Measurements from ENCODE around the gene DNAJC17. TPM values are rescaled to one million over a fixed set of nuclear protein-coding genes. Genes with fewer than 3 reads are reported as not detected.

DNAJC17 gene
- polyA plus RNA-seq, 1 donor from 2014 or later = 79.6 TPM

DNA sequence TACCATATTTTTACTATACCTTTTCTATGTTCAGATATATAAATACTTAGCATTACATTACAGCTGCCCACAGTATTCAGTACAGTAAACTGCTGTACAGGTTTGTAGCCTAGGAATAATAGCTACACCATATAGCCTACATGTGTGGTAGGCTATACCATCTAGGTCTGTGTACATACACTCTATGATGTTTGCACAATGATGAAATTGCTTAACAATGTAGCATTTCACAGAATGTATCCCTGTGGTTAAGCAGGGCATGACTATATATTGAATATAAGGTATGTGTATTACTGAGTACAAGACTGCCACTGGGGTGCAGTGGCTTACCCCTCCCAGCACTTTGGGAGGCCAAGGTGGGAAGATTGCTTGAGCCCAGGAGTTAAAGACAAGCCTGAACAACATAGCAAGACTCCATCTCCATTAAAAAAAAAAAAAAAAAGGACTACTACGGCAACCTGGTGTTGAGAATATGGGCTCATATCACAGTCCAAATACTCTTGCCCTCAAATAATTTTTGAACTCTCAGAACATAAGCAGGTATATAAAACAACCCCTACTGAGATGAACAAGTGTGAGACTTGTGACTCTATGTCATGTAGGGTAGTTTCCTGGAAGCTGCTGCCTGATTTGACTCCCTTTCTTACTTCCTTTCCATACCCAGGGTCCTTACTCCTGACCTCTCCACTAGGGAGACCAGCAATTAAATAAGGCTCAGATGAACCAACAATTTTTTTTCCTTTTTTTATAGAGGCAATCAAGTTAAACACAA, 16.5 kb upstream of the DNAJC17 start:
- TF ChIP-seq RAD21 (conservative IDR thresholded peaks at IDR 0.05) (no peak), MXI1 (conservative IDR thresholded peaks at IDR 0.05; ENCODE audit: poor library complexity, severe bottlenecking) (no peak), EP300 (conservative IDR thresholded peaks at IDR 0.05; ENCODE audit: poor library complexity, severe bottlenecking) (no peak), TAF1 (IDR thresholded peaks at IDR 0.05; ENCODE audit: low read depth) (no peak), SMC3 (conservative IDR thresholded peaks at IDR 0.05; ENCODE audit: poor library complexity) (no peak), EZH2 (IDR thresholded peaks at IDR 0.05; ENCODE audit: borderline replicate concordance, insufficient read depth, low read length, poor library complexity, severe bottlenecking) (no peak), POLR2AphosphoS5 (IDR thresholded peaks at IDR 0.05) (no peak)
- TF ChIP-seq, protein P1, sequence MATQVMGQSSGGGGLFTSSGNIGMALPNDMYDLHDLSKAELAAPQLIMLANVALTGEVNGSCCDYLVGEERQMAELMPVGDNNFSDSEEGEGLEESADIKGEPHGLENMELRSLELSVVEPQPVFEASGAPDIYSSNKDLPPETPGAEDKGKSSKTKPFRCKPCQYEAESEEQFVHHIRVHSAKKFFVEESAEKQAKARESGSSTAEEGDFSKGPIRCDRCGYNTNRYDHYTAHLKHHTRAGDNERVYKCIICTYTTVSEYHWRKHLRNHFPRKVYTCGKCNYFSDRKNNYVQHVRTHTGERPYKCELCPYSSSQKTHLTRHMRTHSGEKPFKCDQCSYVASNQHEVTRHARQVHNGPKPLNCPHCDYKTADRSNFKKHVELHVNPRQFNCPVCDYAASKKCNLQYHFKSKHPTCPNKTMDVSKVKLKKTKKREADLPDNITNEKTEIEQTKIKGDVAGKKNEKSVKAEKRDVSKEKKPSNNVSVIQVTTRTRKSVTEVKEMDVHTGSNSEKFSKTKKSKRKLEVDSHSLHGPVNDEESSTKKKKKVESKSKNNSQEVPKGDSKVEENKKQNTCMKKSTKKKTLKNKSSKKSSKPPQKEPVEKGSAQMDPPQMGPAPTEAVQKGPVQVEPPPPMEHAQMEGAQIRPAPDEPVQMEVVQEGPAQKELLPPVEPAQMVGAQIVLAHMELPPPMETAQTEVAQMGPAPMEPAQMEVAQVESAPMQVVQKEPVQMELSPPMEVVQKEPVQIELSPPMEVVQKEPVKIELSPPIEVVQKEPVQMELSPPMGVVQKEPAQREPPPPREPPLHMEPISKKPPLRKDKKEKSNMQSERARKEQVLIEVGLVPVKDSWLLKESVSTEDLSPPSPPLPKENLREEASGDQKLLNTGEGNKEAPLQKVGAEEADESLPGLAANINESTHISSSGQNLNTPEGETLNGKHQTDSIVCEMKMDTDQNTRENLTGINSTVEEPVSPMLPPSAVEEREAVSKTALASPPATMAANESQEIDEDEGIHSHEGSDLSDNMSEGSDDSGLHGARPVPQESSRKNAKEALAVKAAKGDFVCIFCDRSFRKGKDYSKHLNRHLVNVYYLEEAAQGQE (IDR thresholded peaks at IDR 0.05; ENCODE audit: borderline replicate concordance) = no peak
- TF ChIP-seq, protein P2, sequence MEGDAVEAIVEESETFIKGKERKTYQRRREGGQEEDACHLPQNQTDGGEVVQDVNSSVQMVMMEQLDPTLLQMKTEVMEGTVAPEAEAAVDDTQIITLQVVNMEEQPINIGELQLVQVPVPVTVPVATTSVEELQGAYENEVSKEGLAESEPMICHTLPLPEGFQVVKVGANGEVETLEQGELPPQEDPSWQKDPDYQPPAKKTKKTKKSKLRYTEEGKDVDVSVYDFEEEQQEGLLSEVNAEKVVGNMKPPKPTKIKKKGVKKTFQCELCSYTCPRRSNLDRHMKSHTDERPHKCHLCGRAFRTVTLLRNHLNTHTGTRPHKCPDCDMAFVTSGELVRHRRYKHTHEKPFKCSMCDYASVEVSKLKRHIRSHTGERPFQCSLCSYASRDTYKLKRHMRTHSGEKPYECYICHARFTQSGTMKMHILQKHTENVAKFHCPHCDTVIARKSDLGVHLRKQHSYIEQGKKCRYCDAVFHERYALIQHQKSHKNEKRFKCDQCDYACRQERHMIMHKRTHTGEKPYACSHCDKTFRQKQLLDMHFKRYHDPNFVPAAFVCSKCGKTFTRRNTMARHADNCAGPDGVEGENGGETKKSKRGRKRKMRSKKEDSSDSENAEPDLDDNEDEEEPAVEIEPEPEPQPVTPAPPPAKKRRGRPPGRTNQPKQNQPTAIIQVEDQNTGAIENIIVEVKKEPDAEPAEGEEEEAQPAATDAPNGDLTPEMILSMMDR (IDR thresholded peaks at IDR 0.05; ENCODE audit: poor library complexity, severe bottlenecking) = no peak
- no peaks in the 10 kb centered on the region for H3K27me3 ChIP-seq (ENCODE audit: insufficient read depth, low read depth, low read length)
- H3K4me2 ChIP-seq (ENCODE audit: low read length) = no peak overlapping the region
- no peaks in the 10 kb centered on the region for H3K9me3 ChIP-seq (ENCODE audit: low read length)
- H3K9me2 ChIP-seq (ENCODE audit: insufficient read depth, low read length) = no peaks in the 10 kb centered on the region
- H3K9ac ChIP-seq (ENCODE audit: low read length) = no peak overlapping the region
- H3K79me2 ChIP-seq (replicated peaks; ENCODE audit: insufficient read depth, low read length) = no peaks in the 10 kb centered on the region
- H3K36me3 ChIP-seq (ENCODE audit: insufficient read depth, low read length) = no peaks in the 10 kb centered on the region
- no peak overlapping the region for H3K4me3 ChIP-seq (ENCODE audit: low read length)
- no peak overlapping the region for H3K27ac ChIP-seq (ENCODE audit: low read length)
- H4K20me1 ChIP-seq (ENCODE audit: insufficient read depth) = no peaks in the 10 kb centered on the region
- H2AFZ ChIP-seq (ENCODE audit: low read depth, low read length) = no peak overlapping the region
- no peaks in the 10 kb centered on the region for H3F3A ChIP-seq (ENCODE audit: insufficient read depth, low read length, poor library complexity, severe bottlenecking)

DNA sequence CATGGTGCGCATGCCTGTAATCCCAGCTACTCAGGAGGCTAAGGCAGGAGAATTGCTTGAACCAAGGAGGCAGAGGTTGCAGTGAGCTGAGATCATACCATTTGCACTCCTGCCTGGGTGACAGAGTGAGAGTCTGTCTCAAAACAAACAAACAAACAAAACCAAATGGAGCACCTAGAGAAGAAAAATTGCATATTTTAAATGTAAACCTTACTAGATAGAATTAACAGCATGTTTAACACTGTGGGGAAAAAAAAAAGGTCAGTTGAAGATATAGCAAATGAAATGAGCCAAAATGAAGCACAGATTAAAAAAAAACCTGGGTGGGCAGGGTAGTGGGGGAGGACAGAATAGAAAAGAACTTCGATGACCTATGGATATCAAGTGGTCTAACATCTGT, 13.9 kb upstream of the DNAJC17 start:
- TF ChIP-seq, protein P1 (IDR thresholded peaks at IDR 0.05; ENCODE audit: borderline replicate concordance) = no peak
- TF ChIP-seq RAD21 (conservative IDR thresholded peaks at IDR 0.05) (no peak), MXI1 (conservative IDR thresholded peaks at IDR 0.05; ENCODE audit: poor library complexity, severe bottlenecking) (no peak), EZH2 (IDR thresholded peaks at IDR 0.05; ENCODE audit: borderline replicate concordance, insufficient read depth, low read length, poor library complexity, severe bottlenecking) (no peak), POLR2AphosphoS5 (IDR thresholded peaks at IDR 0.05) (no peak), SMC3 (conservative IDR thresholded peaks at IDR 0.05; ENCODE audit: poor library complexity) (no peak), TAF1 (IDR thresholded peaks at IDR 0.05; ENCODE audit: low read depth) (no peak), EP300 (conservative IDR thresholded peaks at IDR 0.05; ENCODE audit: poor library complexity, severe bottlenecking) (no peak)
- TF ChIP-seq, protein P2 (IDR thresholded peaks at IDR 0.05; ENCODE audit: poor library complexity, severe bottlenecking) = no peak
- H4K20me1 ChIP-seq (ENCODE audit: insufficient read depth) = no peaks in the 10 kb centered on the region
- no peaks in the 10 kb centered on the region for H3K36me3 ChIP-seq (ENCODE audit: insufficient read depth, low read length)
- H3K9me3 ChIP-seq (ENCODE audit: low read length) = no peaks in the 10 kb centered on the region
- no peak overlapping the region for H3K27ac ChIP-seq (ENCODE audit: low read length)
- H3K9me2 ChIP-seq (ENCODE audit: insufficient read depth, low read length) = no peaks in the 10 kb centered on the region
- no peaks in the 10 kb centered on the region for H3F3A ChIP-seq (ENCODE audit: insufficient read depth, low read length, poor library complexity, severe bottlenecking)
- H3K4me2 ChIP-seq (ENCODE audit: low read length) = no peak overlapping the region
- no peak overlapping the region for H3K9ac ChIP-seq (ENCODE audit: low read length)
- no peaks in the 10 kb centered on the region for H3K27me3 ChIP-seq (ENCODE audit: insufficient read depth, low read depth, low read length)
- no peaks in the 10 kb centered on the region for H3K79me2 ChIP-seq (replicated peaks; ENCODE audit: insufficient read depth, low read length)
- no peak overlapping the region for H3K4me3 ChIP-seq (ENCODE audit: low read length)
- H2AFZ ChIP-seq (ENCODE audit: low read depth, low read length) = no peak overlapping the region

Measured in neural cell (in vitro differentiated cells).